H1 (cell line): Measurements from ENCODE around the gene IFNL3. TPM values are rescaled to one million over a fixed set of nuclear protein-coding genes. Genes with fewer than 3 reads are reported as not detected.

ENCODE experiments used
- CTCF ChIA-PET: fragments of 300-600 bp; sonication (Branson Sonifier 250); formaldehyde crosslinking; loops from one replicate; lab custom pipeline; 2021; ENCODE audit not compliant: partially characterized antibody; lab: Charles Lee
- POLR2A ChIA-PET: fragments of 300-600 bp; sonication (Branson Sonifier 250); formaldehyde crosslinking; loops from one replicate; lab custom pipeline; 2021; ENCODE audit warnings: inconsistent platforms; ENCODE audit not compliant: partially characterized antibody; lab: Charles Lee
- DNase-seq, 2 experiments: peaks; one replicate each; pipeline versions ENCODE4 v3.0.0 to v3.0.0-alpha.2; 2010 to 2022; ENCODE audit warnings: low spot score in 2 of 2, low read depth in 1 of 2, mixed read lengths in 1 of 2
- FAIRE-seq: peaks from 2 replicates; lab custom pipeline; 2011; peaks lifted over from hg19 to GRCh38; lab: Jason Lieb, UNC
- H2AFZ ChIP-seq: 2 replicates; pipeline ENCODE4 v1.8.1; 2012; ENCODE audit warnings: low read length, inconsistent platforms
- H2AK5ac ChIP-seq: 2 replicates; pipeline ENCODE4 v1.6.1; 2013; ENCODE audit warnings: low read depth, low read length
- H2BK120ac ChIP-seq: replicated peaks from 2 replicates; pipeline ENCODE3; 2013; ENCODE audit warnings: low read depth, low read length, inconsistent platforms
- H2BK12ac ChIP-seq: 2 replicates; pipeline ENCODE4 v1.6.1; 2013; ENCODE audit warnings: low read depth, low read length
- H2BK15ac ChIP-seq: 2 replicates; pipeline ENCODE4 v1.6.1; 2013; ENCODE audit warnings: low read length
- H2BK20ac ChIP-seq: 2 replicates; pipeline ENCODE4 v1.6.1; 2013; ENCODE audit warnings: low read length
- H2BK5ac ChIP-seq: 2 replicates; pipeline ENCODE4 v1.6.1; 2013; ENCODE audit warnings: low read depth, low read length
- H3K14ac ChIP-seq: 2 replicates; pipeline ENCODE4 v1.6.1; 2013; ENCODE audit warnings: inconsistent platforms; ENCODE audit not compliant: insufficient read length
- H3K18ac ChIP-seq: 2 replicates; pipeline ENCODE4 v1.6.1; 2013; ENCODE audit warnings: low read length; ENCODE audit errors: extremely low read depth
- H3K23ac ChIP-seq: 2 replicates; pipeline ENCODE4 v1.6.1; 2013; ENCODE audit warnings: inconsistent platforms; ENCODE audit not compliant: insufficient read length
- H3K23me2 ChIP-seq: 2 replicates; pipeline ENCODE4 v1.6.1; 2013; ENCODE audit warnings: low read depth, low read length
- H3K27ac ChIP-seq: 2 replicates; pipeline ENCODE4 v1.6.1; 2011; ENCODE audit warnings: low read depth, low read length, inconsistent platforms
- H3K27me3 ChIP-seq, 4 experiments: replicated peaks in 1 of 4; 1 replicate in 1 of 4; 2 replicates in 3 of 4; pipeline versions ENCODE4 v1.6.1 to v1.8.1; 2011 to 2013; ENCODE audit warnings: low read length in 3 of 4, mild to moderate bottlenecking in 3 of 4, inconsistent platforms in 2 of 4, mixed read lengths in 2 of 4, moderate library complexity in 1 of 4; ENCODE audit not compliant: control insufficient read depth in 3 of 4, insufficient read depth in 3 of 4; ENCODE audit errors: extremely low read depth in 1 of 4
- H3K36me3 ChIP-seq, 4 experiments: 2 replicates each; pipeline versions ENCODE4 v1.6.1 to v1.8.1; 2011 to 2013; ENCODE audit warnings: mild to moderate bottlenecking in 4 of 4, low read length in 3 of 4, moderate library complexity in 2 of 4, control low read depth in 1 of 4, inconsistent platforms in 1 of 4; ENCODE audit not compliant: insufficient read depth in 4 of 4, control insufficient read depth in 2 of 4
- H3K4ac ChIP-seq: replicated peaks from 2 replicates; pipeline ENCODE3; 2013; ENCODE audit warnings: low read length, low read depth, mixed read lengths, inconsistent platforms; ENCODE audit not compliant: insufficient read length
- H3K4me1 ChIP-seq, 4 experiments: replicated peaks in 1 of 4; 1 replicate in 1 of 4; 2 replicates in 3 of 4; pipeline versions ENCODE4 v1.6.1 to v1.8.1; 2011 to 2013; ENCODE audit warnings: low read length in 3 of 4, inconsistent platforms in 2 of 4, mixed read lengths in 1 of 4; ENCODE audit not compliant: insufficient read depth in 4 of 4, control insufficient read depth in 3 of 4
- H3K4me2 ChIP-seq, 2 experiments: 2 replicates each; pipeline versions ENCODE4 v1.6.1 to v1.8.1; 2011 to 2013; ENCODE audit warnings: low read depth in 2 of 2, low read length in 2 of 2, control low read depth in 1 of 2, inconsistent platforms in 1 of 2, mild to moderate bottlenecking in 1 of 2; ENCODE audit not compliant: insufficient read depth in 1 of 2
- H3K4me3 ChIP-seq, 4 experiments: fragments of 200-600, 300-600 bp in 1 of 4; sonication (generic), shearing (Covaris generic), sonication (Bioruptor Twin) in 1 of 4; 2 replicates each; pipeline versions ENCODE4 v1.5.1 to v1.8.1; 2011 to 2016; ENCODE audit warnings: low read length in 4 of 4, low read depth in 3 of 4, control low read depth in 2 of 4, inconsistent platforms in 2 of 4, mild to moderate bottlenecking in 2 of 4, mixed read lengths in 1 of 4, moderate library complexity in 1 of 4; ENCODE audit not compliant: insufficient read depth in 2 of 4; ENCODE audit errors: extremely low read depth in 1 of 4
- H3K56ac ChIP-seq: replicated peaks from 2 replicates; pipeline ENCODE3; 2013; ENCODE audit warnings: low read depth, mild to moderate bottlenecking, mixed read lengths, low read length, inconsistent platforms; ENCODE audit not compliant: insufficient read length
- H3K79me1 ChIP-seq: 2 replicates; pipeline ENCODE4 v1.6.1; 2013; ENCODE audit warnings: low read depth, low read length, control low read depth
- H3K79me2 ChIP-seq, 2 experiments: 2 replicates each; pipeline versions ENCODE4 v1.6.1 to v1.8.1; 2012 to 2013; ENCODE audit warnings: low read length in 2 of 2, mild to moderate bottlenecking in 2 of 2, inconsistent platforms in 1 of 2; ENCODE audit not compliant: insufficient read depth in 2 of 2, control insufficient read depth in 1 of 2
- H3K9ac ChIP-seq, 4 experiments: replicated peaks in 1 of 4; 1 replicate in 1 of 4; 2 replicates in 3 of 4; pipeline versions ENCODE4 v1.6.1 to v1.8.1; 2011 to 2013; ENCODE audit warnings: low read depth in 3 of 4, low read length in 3 of 4, control low read depth in 2 of 4, mild to moderate bottlenecking in 2 of 4, moderate library complexity in 2 of 4, inconsistent platforms in 1 of 4; ENCODE audit errors: extremely low read depth in 1 of 4
- H3K9me3 ChIP-seq, 2 experiments: 2 replicates each; pipeline versions ENCODE4 v1.6.1 to v1.8.1; 2012 to 2013; ENCODE audit warnings: mild to moderate bottlenecking in 2 of 2, moderate library complexity in 2 of 2, control low read depth in 1 of 2, inconsistent platforms in 1 of 2, low read depth in 1 of 2, low read length in 1 of 2, mixed read lengths in 1 of 2; ENCODE audit not compliant: insufficient read depth in 2 of 2
- H4K20me1 ChIP-seq, 2 experiments: replicated peaks in 1 of 2; 2 replicates each; pipeline versions ENCODE3 to v1.8.1; 2011 to 2013; ENCODE audit warnings: inconsistent platforms in 2 of 2, low read length in 2 of 2, mild to moderate bottlenecking in 1 of 2; ENCODE audit not compliant: insufficient read depth in 2 of 2, control insufficient read depth in 1 of 2
- H4K5ac ChIP-seq: 2 replicates; pipeline ENCODE4 v1.6.1; 2013; ENCODE audit warnings: low read length, low read depth, mixed read lengths, inconsistent platforms; ENCODE audit not compliant: insufficient read length
- H4K8ac ChIP-seq: 2 replicates; pipeline ENCODE4 v1.8.0; 2013; ENCODE audit warnings: mild to moderate bottlenecking, moderate library complexity, low read length, inconsistent platforms; ENCODE audit not compliant: insufficient read depth; ENCODE audit errors: extremely low read depth
- H4K91ac ChIP-seq: replicated peaks from 2 replicates; pipeline ENCODE3; 2013; ENCODE audit warnings: low read length, mixed read lengths, inconsistent platforms; ENCODE audit not compliant: insufficient read length
- BACH1 ChIP-seq: IDR thresholded peaks from 2 replicates; pipeline ENCODE4 v1.6.1; 2012; ENCODE audit warnings: low read length, improper control_type of control experiment
- MAFK ChIP-seq: IDR thresholded peaks from 2 replicates; pipeline ENCODE4 v1.6.1; 2012; ENCODE audit warnings: low read depth, mild to moderate bottlenecking, improper control_type of control experiment, low read length
- POLR2AphosphoS5 ChIP-seq: IDR thresholded peaks from 2 replicates; pipeline ENCODE4 v1.6.1; 2011; ENCODE audit warnings: low read depth, low read length
- RXRA ChIP-seq: IDR thresholded peaks from 2 replicates; pipeline ENCODE4 v1.6.1; 2011; ENCODE audit warnings: low read depth, mild to moderate bottlenecking, low read length, moderate library complexity; ENCODE audit not compliant: insufficient read depth
- SIX5 ChIP-seq: IDR thresholded peaks from 2 replicates; pipeline ENCODE4 v1.6.1; 2011; ENCODE audit warnings: mild to moderate bottlenecking, low read depth, low read length
- SUZ12 ChIP-seq: fragments of 200-600 bp; sonication (generic); IDR thresholded peaks from 2 replicates; pipeline ENCODE4 v1.6.1; 2012; ENCODE audit warnings: mild to moderate bottlenecking, inconsistent platforms, low read length, moderate library complexity, mixed read lengths
- TCF12 ChIP-seq: IDR thresholded peaks from 2 replicates; pipeline ENCODE4 v1.6.1; 2011; ENCODE audit warnings: low read depth, mild to moderate bottlenecking, low read length
- YY1 ChIP-seq: IDR thresholded peaks from 2 replicates; pipeline ENCODE4 v1.6.1; 2011; ENCODE audit warnings: low read depth, mild to moderate bottlenecking, low read length
- WGBS, 2 experiments: shearing (Covaris generic) in 1 of 2; methylation state at CpG; one replicate each; pipeline versions ENCODE4 v1.1.6 to v1.1.7; 2013 to 2015; ENCODE audit warnings: low lambda C conversion rate in 2 of 2, mixed read lengths in 2 of 2, inconsistent platforms in 1 of 2, low coverage in 1 of 2, missing lambda C conversion rate in 1 of 2; ENCODE audit not compliant: insufficient replicate concordance in 2 of 2, insufficient coverage in 1 of 2, insufficient read length in 1 of 2; ENCODE audit errors: extremely low coverage in 1 of 2, missing lambda C conversion rate in 1 of 2; 5-methylcytosine and 5-hydroxymethylcytosine counted together
- polyA plus RNA-seq, 7 experiments: library from polyadenylated mRNA; depleted of rRNA in 3 of 7; stranded (reverse) in 5 of 7; unstranded in 2 of 7; fragments of >200 nt in 5 of 7; fragments of 200-250 nt in 2 of 7; gene quantifications; 1 replicate in 5 of 7; 2 replicates in 1 of 7; 4 replicates in 1 of 7; pipeline versions ENCODE4 v1.2.1 to v1.2.3, GENCODE V29; 2011 to 2013; ENCODE audit warnings: missing spikeins in 2 of 7, mixed read lengths in 2 of 7
- total RNA-seq: library from RNA; stranded (reverse); fragmentation: NEBNext Ultra II Directional; extraction: Animal tissue kit (Norgen Biotek cat#: 25700); gene quantifications from 2 replicates; pipeline ENCODE4 v1.2.1, GENCODE V29; 2021
- TF ChIP-seq, protein P1 (sequence below), 3 experiments: IDR thresholded peaks; 1 replicate in 2 of 3; 2 replicates in 1 of 3; pipeline versions ENCODE4 v1.5.1 to v1.6.1; 2011; ENCODE audit warnings: low read length in 3 of 3, mild to moderate bottlenecking in 3 of 3, inconsistent platforms in 2 of 3, low read depth in 1 of 3, moderate library complexity in 1 of 3; ENCODE audit not compliant: insufficient read depth in 1 of 3; ENCODE audit errors: control extremely low read depth in 1 of 3
- TF ChIP-seq, protein P2 (sequence below): IDR thresholded peaks from 2 replicates; pipeline ENCODE4 v1.6.1; 2011; ENCODE audit warnings: low read depth, mild to moderate bottlenecking, low read length; ENCODE audit not compliant: insufficient read depth

Gene IFNL3
- total and polyA plus RNA-seq, 2 of the 8 experiments (the other 6 are each of a cell fraction or from before 2014, with no cell fraction given) = 0.11 TPM; not detected in 1

DNA sequence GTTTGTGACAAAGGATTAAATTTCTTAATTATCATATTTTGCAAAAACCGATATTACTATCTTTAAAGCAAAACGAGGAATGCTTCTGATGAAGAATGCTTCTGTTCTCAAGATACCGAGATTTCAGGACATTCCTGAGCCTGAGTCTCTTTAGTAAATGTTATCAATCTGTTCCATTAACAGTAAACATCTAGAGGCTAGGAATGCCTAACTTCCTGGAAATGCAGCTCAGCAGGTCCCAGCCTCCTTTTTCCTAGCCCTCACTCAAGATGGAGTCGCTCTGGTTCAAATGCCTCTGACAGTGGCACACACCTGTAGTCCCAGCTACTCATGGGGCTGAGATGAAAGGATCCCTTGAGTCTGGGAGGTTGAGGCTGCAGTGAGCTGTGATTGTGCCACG is 6.3 kb upstream of the IFNL3 start:
- Histone ChIP-seq H2BK5ac (no peak overlapping the region), H2BK120ac (no peak overlapping the region), H3K23me2 (peaks cover 8% of the 10 kb centered on the region; the same call in 1 of the 2 replicates), H3K9ac (no peak overlapping the region), H3K4me1 (peaks cover 0 to 14% (median 7%) of the 10 kb centered on the region in 4 experiments; a peak in 5 of 7 replicates), H2BK12ac (no peak overlapping the region), H3K4me3 (no peak overlapping the region), H3K4ac (no peak overlapping the region), H4K8ac (no peak overlapping the region), H3K23ac (no peak overlapping the region), H3K79me2 (no peaks in the 10 kb centered on the region), H3K79me1 (no peaks in the 10 kb centered on the region), H4K91ac (no peak overlapping the region), H2BK15ac (no peak overlapping the region), H3K27ac (no peak overlapping the region), H3K18ac (no peak overlapping the region), H3K9me3 (peaks cover 0 to 3% of the 10 kb centered on the region in 2 experiments; a peak in 1 of 4 replicates), H3K27me3 (peaks cover 29 to 40% (median 37%) of the 10 kb centered on the region in 4 experiments), H3K14ac (no peak overlapping the region), H2BK20ac (no peak overlapping the region), H2AK5ac (no peak overlapping the region), H3K36me3 (no peaks in the 10 kb centered on the region), H4K5ac (no peak overlapping the region), H3K4me2 (no peak overlapping the region), H4K20me1 (peaks cover 0 to 5% of the 10 kb centered on the region in 2 experiments), H2AFZ (no peak overlapping the region), H3K56ac (no peak overlapping the region)
- DNase-seq = no peak
- FAIRE-seq = no peak
- ChIA-PET POLR2A (interaction anchor here (0.9 kb wide), 1 partner anchor 52 kb away, joined by 3 read pairs; no protein-coding TSS in a partner anchor), CTCF (interaction anchor here (0.7 to 1.2 kb wide), 2 partner anchors 141 to 143 kb away, joined by 3 to 5 read pairs; no protein-coding TSS in a partner anchor)
- WGBS, 2 experiments = 92% methylated on average over 5 of the region's 5 CpGs; no CpG with 5 or more reads in 1 of the 2 experiments
- TF ChIP-seq RXRA (no peak), YY1 (no peak), POLR2AphosphoS5 (no peak), SUZ12 (no peak), BACH1 (no peak), SIX5 (no peak), MAFK (no peak), TCF12 (no peak)
- TF ChIP-seq, protein P1, sequence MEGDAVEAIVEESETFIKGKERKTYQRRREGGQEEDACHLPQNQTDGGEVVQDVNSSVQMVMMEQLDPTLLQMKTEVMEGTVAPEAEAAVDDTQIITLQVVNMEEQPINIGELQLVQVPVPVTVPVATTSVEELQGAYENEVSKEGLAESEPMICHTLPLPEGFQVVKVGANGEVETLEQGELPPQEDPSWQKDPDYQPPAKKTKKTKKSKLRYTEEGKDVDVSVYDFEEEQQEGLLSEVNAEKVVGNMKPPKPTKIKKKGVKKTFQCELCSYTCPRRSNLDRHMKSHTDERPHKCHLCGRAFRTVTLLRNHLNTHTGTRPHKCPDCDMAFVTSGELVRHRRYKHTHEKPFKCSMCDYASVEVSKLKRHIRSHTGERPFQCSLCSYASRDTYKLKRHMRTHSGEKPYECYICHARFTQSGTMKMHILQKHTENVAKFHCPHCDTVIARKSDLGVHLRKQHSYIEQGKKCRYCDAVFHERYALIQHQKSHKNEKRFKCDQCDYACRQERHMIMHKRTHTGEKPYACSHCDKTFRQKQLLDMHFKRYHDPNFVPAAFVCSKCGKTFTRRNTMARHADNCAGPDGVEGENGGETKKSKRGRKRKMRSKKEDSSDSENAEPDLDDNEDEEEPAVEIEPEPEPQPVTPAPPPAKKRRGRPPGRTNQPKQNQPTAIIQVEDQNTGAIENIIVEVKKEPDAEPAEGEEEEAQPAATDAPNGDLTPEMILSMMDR (IDR thresholded peaks at IDR 0.05; ENCODE audit: control extremely low read depth in 1 of 3, insufficient read depth in 1 of 3, low read depth in 1 of 3, low read length in 3 of 3) = no peak
- TF ChIP-seq, protein P2, sequence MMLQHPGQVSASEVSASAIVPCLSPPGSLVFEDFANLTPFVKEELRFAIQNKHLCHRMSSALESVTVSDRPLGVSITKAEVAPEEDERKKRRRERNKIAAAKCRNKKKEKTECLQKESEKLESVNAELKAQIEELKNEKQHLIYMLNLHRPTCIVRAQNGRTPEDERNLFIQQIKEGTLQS = no peak
